HG02973 (cell line): ENCODE data around the gene ZBP1.

Experiments
- ATAC-seq: cut with Tn5 transposase; IDR thresholded peaks from one replicate; pipeline ENCODE4 v1.9.1; 2021; ENCODE audit warnings: moderate library complexity; ENCODE audit not compliant: unreplicated experiment

The ZBP1 gene, protein sequence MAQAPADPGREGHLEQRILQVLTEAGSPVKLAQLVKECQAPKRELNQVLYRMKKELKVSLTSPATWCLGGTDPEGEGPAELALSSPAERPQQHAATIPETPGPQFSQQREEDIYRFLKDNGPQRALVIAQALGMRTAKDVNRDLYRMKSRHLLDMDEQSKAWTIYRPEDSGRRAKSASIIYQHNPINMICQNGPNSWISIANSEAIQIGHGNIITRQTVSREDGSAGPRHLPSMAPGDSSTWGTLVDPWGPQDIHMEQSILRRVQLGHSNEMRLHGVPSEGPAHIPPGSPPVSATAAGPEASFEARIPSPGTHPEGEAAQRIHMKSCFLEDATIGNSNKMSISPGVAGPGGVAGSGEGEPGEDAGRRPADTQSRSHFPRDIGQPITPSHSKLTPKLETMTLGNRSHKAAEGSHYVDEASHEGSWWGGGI

GRCh38 chr20:57620274-57620990 is at the start of gene ZBP1:
Gene ZBP1 (minus strand): TSS chr20:57620426. CDS start chr20:57620295, 131 bp downstream.
- ATAC-seq, result peak; percentile 35

DNA sequence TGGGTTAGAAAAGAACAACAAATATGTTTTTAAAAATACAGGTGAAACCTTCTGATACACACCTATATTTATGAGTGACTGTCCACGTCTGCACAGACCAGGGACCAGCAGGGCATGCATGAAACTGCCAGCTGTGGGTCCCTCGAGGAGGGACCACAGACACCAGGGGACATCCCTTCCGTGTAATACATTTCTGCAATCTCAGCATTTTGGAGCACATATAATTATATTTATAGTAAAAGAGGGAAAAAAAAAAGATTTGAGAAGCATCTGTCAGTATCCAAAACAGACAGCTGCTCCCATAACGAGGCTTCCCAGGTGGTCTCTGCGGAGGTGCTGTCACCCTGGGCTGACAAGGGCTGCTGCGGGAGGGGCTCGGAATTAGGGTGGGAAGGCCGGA is 49.4 kb upstream of the ZBP1 start:
- ATAC-seq, result no peak

DNA sequence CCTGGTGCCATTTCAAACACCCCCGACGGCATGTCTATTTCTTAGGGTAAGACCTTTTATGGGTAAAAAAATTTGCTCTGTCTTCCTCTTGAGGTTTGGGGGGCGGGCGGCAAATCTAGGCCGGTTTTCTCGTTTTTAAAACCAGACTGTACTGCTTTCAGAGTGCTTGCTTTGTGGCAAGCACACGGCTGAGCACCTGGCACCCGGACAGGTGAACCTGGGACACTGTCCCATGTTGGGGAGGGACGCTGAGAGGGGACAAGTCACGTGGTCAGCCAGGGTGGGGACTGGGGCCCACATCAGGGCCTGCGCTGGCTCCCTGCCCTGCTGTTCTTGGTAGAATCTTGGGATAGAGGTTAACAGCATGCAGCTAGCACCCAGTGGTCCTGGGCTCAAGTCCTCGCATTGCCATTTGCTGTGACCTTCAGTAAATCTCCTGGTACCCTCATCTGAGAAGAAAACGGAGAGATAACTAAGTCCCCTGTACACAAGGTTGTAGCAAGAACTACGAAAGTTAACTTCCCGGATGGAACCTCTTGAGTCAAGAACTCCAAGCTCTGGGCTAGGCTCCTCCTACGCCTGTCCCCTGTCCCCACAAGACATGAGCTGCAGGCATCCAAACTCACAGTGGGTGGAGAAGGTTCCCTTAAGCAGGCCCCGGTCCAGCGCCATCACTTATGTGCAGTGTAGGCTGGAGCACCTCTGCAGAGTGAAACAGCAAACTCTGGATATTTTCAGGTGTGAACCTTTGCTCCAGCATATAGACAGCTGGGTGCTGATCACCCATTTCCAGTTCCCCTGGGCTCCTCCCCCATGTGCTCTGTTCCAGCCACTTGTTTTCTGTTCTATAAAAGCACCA is 47.9 kb upstream of the ZBP1 start:
- ATAC-seq, result no peak

- no peak for ATAC-seq
These were observed 47.2 kb upstream of the ZBP1 start for GRCh38 chr20:57667388-57667787.

DNA sequence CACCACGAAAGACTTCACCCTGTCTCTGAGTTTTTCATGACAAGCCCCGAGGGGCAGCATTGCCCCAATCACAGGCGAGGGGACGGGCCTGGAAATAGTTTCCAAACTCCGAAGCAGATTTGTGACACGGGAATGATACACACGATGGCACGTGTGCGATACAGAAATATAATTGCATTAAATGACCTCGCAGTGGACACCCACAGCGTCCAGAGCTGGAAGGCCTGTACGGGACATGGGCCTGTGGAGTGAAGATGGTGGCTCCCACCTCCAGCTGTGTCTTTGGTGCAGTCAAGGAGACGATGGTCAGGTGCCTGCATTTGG is 46.6 kb upstream of the ZBP1 start:
- ATAC-seq, result no peak

DNA sequence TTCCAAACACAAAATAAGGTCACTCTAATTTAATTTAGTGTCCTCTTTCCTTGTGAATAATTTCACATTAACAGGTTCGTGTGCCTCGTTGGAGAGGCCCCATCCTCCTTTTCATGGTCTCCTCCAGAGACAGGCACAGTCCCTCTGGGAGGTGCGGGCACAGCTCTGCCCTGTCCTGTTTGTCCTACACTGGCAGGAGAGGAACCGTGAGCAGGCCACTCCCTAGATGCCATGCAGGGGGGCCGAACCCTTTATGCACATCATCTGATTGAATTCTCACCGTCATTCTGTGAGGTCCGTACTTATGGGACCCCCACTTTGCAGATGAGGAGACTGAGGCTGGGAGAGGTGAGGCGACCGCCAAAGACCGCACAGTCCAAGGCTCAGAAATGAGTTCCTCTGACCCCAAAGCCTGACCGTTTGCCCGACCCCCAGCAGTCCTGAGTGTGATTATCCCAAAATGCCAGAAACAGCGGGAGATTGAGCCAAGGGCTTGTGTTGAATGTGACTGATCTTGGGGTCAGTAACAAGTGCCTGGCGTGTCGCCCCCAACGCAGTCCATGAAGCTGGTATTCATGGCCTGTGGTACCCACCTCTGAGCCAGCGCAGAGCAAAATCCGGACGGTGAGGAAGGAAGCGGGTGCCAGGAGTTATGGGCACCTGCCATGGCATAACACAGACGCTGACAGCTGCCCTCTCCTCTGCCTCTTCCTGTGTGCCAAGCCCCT is 46.0 kb upstream of the ZBP1 start:
- no peak for ATAC-seq

- no peak for ATAC-seq
These were observed 45.4 kb upstream of the ZBP1 start for GRCh38 chr20:57665589-57665971.

DNA sequence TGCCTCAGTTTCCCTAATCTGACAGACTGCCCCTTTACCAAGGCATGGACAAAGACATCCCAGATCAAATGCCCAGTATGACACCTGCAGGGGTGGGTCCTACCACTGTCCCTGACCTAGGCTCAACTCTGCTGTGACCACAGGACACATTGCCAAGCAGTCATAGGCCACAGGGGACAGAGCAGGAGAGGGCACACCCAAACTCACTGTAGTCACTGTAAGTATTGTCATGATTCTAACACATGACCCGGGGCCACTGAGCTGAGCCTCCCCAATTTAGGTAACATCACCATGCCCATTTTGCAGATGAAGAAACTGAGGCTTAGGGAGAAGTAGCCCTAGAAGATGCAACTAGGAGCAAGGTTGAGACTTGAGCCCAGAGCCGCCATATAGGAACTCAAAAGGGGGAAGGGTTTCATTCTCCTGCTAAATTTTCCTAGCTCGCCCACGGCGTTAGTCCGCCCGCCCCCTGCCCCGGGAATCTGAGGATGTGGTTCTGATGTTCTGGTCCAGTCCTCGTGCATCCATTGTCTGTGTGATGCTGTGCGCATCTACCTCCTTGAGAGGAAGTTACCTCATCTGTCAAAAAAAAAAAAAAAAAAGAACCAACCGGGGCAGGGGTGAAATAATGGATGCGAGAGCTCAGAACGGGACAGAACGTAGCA is 44.8 kb upstream of the ZBP1 start:
- ATAC-seq, result no peak

DNA sequence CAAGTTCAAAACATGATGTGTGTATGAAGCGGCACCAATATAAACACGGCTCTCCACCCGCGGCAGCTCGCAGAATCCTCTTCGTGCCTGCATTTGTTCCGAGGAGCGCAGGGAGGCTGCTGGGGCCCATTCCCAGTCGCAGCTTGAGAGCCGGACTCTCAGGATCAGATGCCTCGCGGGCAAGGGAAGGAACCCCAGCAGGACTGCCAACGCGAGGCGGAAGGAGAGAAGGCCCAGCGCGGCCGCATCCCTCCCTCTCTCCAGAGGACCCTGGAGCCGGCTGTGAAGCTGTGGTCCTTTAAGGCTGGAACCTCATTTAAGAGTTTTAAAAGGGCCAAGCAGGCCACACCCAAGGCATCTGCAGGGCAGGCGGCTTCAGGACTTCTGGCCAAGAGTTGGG is 44.2 kb upstream of the ZBP1 start:
- ATAC-seq, result no peak

DNA sequence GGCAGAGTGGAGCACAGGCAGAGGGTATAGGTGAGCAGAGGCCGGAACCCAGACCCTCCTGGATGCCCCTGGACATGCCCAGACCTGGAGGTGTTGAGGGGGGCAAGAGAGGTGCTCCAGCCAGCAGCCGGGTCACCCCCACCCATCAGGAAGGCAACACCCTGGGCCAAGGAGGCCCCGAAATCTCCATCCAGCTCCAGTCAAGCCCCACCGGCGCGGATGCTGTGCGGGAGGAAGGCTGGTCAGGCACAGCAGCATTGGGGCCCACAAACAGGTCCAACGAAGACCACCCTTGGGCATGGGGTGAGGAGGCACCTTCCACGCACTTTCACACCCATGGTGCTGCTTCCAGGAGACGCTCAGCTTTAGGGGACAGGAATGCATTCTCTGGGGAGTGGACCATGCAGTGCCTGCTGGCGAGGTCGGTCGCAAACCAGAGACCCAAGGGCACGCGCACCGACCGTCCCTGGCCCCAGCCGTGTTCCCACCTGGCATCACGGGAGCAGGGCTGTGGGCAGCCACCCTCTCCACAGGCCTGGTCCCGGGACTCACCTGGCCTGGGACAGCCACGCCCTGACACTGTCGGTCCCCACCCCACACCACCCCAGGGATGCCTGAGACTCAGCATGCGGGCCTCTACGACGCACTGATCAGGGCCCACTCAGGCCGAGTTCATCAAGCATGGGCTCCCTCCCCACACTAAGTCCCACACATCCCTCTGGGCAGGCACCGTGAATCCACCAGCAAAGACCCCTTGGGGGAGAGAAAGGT is 43.6 kb upstream of the ZBP1 start:
- no peak for ATAC-seq

GRCh38 chr20:57663241-57663640 is 43.0 kb upstream of the ZBP1 start:
- no peak for ATAC-seq

GRCh38 chr20:57662456-57663240 is 42.4 kb upstream of the ZBP1 start:
- ATAC-seq, result no peak

GRCh38 chr20:57661746-57662455 is 41.7 kb upstream of the ZBP1 start:
- no peak for ATAC-seq

GRCh38 chr20:57660922-57661745 is 40.9 kb upstream of the ZBP1 start:
- ATAC-seq, result no peak

GRCh38 chr20:57660181-57660921 is 40.1 kb upstream of the ZBP1 start:
- no peak for ATAC-seq

DNA sequence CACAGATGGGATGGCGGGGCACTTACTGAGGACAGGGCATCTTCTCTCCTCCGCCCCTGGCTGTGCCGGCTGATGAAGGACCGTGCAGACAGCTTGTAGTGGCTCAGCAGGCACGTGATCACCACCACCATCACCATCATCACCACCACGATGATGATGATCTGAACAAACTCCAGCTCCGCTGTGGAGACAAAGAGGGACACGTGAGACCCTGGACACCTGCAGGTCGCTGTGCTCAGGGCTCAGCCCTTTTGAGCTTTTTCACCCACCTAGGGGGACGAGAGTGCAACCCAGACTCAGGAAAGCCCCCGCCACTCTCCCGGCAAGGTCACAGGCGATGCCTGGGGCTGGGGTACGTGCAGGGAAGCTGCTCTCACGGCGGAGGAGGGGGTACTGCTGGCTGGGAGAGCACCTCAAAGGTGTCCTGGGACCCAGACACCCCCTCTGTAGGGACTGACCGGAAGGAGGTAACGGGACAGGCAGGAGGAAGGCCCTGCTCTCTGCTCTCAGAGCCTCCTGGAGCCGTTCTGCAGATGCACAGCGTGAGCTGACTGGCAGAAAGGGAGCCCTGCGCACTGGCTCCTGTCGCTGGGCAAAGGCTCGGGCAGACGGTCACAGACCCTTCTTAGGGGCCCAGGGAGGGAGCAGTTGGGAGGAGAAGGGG is 39.4 kb upstream of the ZBP1 start:
- ATAC-seq, result no peak
